Measurements from ENCODE around the gene TRIM9.
"Not testable (repeated sequence)": the region's sequence is repeated elsewhere in the genome, so short reads cannot be mapped to it uniquely, and the experiment has no call there.

TRIM9 gene

GRCh38 chr14:50963919-50964318, 131.0 kb downstream of the TRIM9 start:
- no peak for DNase-seq (ENCODE audit: low read depth)

DNA sequence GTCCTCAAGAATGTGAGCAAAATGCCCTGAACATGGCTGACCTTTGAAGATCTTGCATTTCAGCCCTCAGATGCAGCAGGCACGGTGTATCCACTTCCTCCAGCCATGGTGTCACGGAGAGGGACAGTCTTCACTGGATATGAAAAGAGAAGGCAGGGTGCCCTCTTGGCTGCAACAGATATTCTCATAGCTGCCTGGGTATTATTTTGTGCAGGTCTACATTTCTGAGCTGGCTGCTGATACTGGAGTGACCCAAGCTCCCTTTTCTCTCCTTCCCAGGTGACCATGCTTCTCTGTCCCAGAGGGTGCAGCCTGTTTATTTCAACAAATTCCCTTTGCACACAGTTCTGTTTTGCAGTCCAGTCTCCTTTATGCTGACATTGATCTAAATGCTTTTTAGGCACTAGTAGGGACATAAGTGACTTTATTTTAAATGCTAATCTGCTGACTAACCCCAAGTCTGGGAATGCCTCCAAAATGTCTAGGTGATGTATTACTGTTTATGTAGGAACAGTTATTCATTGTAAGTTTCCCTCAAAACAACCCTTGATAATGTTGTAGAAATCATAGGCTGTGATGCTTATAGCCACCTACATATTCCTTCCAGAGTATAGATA, 133.2 kb downstream of the TRIM9 start:
- DNase-seq (ENCODE audit: low read depth) = no peak

DNA sequence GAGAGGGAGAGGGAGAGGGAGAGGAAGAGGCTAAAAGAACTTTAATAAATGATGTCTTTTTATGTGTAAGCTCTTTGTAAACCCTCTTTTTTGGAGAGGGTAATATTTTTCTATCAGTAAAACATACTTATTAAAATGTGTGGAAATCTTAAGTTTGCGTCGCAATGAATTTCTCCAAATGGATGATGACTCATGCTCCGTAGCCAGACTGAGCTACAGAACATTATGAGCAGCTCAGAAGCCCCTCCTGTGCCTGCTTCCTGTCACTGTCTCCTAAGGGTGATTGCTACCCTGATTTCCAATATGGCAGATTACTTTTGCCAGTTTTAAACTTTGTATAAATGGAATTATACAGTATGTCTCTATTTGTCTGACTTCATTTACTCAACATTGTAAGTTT, 137.6 kb downstream of the TRIM9 start:
- DNase-seq (ENCODE audit: low read depth) = no peak

GRCh38 chr14:50956421-50956820, 138.5 kb downstream of the TRIM9 start:
- DNase-seq (ENCODE audit: low read depth) = not testable (repeated sequence)

- peak; percentile 1 for DNase-seq (ENCODE audit: low read depth)
These were observed 139.4 kb downstream of the TRIM9 start for GRCh38 chr14:50955373-50956043.

DNA sequence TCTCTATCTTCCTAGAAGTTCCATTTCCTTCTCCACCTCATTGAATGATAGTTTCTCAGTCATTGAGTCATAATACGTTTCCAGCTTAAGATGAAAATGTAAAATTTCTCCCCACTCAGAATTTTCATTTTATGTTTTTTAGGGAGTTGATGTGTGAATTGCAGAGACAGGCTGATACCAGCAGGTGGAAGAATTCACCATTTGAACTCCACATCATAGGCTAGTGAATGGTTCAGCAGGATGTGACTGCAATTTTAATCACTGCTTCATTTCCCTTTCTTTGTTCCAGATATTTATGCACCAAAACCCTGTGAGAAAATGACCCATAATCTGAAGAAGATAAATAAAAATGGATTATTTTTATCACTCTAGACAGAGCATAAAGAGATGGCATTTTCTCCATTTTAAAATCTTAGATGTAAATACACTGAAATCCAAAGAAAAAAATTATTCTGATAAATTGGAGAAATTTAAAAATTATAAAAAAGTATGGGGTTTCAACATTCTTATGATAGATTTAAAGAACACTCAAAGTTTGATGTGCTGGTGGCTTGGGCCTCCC, 140.0 kb downstream of the TRIM9 start:
- no peak for DNase-seq (ENCODE audit: low read depth)

- DNase-seq (ENCODE audit: low read depth) = no peak
These were observed 141.4 kb downstream of the TRIM9 start for GRCh38 chr14:50953502-50953901.

DNA sequence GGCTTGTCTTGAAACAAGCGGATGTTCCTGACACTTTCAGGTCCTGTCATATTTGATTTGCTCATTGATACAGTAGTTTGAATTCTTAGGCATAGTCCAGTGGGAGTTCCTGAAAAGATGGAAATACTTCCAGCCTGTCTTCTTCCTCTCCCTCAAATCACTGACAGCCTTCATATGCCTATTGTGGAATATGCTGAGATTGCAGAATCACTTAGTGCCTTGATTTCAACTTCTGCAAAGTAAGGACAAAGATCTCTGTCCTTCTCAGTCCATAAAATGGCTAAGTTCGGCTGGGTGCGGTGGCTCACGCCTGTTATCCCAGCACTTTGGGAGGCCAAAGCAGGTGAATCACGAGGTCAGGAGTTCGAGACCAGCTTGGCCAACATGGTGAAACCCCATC, 143.9 kb downstream of the TRIM9 start:
- DNase-seq (ENCODE audit: low read depth) = no peak

- DNase-seq (ENCODE audit: low read depth) = no peak
These were observed 146.7 kb downstream of the TRIM9 start for GRCh38 chr14:50948205-50948604.

GRCh38 chr14:50947446-50947845, 147.5 kb downstream of the TRIM9 start:
- no peak for DNase-seq (ENCODE audit: low read depth)

DNA sequence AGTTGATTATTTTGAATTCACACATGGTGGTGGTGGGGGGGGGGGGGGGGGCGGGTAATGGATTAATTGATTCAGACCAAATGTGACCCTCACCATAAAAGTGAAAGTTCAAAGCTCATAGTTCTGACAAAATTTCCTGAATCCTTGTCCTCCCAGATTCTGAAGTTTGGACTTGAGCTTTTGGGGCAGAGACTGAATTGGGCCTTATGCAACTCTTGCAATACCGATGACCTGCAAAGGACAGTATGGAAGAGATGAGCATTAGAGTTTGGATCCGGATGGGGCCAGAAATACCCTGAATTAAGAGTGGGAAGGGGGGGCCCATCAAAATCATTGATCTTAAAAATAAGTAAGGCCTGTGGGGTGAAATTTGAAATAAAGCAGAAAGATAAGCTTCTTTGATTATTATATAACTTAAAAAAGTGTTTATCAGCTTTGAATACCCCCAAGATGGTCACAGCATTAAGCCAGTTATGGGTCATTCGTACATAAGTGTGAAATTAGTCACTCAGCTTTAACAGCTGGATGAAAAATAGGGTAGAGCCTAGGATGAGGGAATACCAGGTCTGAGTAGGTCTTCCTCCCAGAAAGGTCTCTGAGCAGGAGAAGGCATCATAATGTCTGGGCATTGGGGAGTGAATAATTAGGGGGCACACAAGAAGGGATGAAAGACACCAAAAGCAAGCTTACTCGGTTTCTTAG, 148.5 kb downstream of the TRIM9 start:
- no peak for DNase-seq (ENCODE audit: low read depth)

GRCh38 chr14:50944647-50945413, 150.1 kb downstream of the TRIM9 start:
- no peak for DNase-seq (ENCODE audit: low read depth)

GRCh38 chr14:50943943-50944646, 150.8 kb downstream of the TRIM9 start, which contains the start of gene PYGL:
PYGL (minus strand) TSS chr14:50944483; CDS start chr14:50944403, 80 bp downstream.
- DNase-seq (ENCODE audit: low read depth) = peak; percentile 15

GRCh38 chr14:50943261-50943942, 151.5 kb downstream of the TRIM9 start:
- no peak for DNase-seq (ENCODE audit: low read depth)

- not testable (repeated sequence) for DNase-seq (ENCODE audit: low read depth)
These were observed 153.3 kb downstream of the TRIM9 start for GRCh38 chr14:50941638-50942037.

GRCh38 chr14:50941151-50941550, 153.8 kb downstream of the TRIM9 start:
- DNase-seq (ENCODE audit: low read depth) = no peak

GRCh38 chr14:50937800-50938199, 157.1 kb downstream of the TRIM9 start:
- no peak for DNase-seq (ENCODE audit: low read depth)

GRCh38 chr14:50937325-50937724, 157.6 kb downstream of the TRIM9 start:
- no peak for DNase-seq (ENCODE audit: low read depth)

GRCh38 chr14:50936882-50937281, 158.0 kb downstream of the TRIM9 start:
- no peak for DNase-seq (ENCODE audit: low read depth)

DNA sequence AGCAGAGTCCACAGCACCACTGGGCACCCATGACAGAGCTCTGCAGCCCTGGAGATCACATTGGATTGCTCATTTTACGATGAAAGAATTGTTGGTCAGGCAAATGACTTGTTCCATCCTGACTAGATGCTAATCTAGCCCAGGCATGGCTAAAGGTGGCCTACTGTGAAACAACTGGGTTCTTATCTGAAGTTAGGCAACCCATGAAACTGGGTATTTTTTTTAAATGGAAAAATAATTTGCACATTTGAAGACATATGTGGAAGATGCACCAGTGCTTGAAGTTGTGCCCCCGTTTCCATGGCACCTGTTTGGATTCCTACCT, 158.9 kb downstream of the TRIM9 start:
- no peak for DNase-seq (ENCODE audit: low read depth)

All from stimulated activated CD8-positive, alpha-beta memory T cell treated with anti-CD3 and anti-CD28 coated beads, Interleukin-4, amount 100 ng/mL, for 24 hours (primary cell).